Activated CD8-positive, alpha-beta T cell treated with anti-CD3 and anti-CD28 coated beads for 36 hours (primary cell): ENCODE results near the gene IRX4. TPM values are rescaled to one million over a fixed set of nuclear protein-coding genes. Genes with fewer than 3 reads are reported as not detected.
A peak's percentile ranks its signal among the peaks of the same experiment; 100 is the strongest.

Experiments
- ATAC-seq: fragments of 200-7000 bp; cut with Tn5 transposase; one replicate; pipeline ENCODE4 v1.10.0; 2021; ENCODE audit warnings: mild to moderate bottlenecking, moderate library complexity
- CTCF ChIA-PET: fragments of 350-600 bp; sonication (Branson Sonifier 250); formaldehyde crosslinking; loops from one replicate; lab custom pipeline; 2021; ENCODE audit warnings: antibody characterized with exemption; lab: Charles Lee
- POLR2A ChIA-PET: fragments of 350-600 bp; sonication (Branson Sonifier 250); formaldehyde crosslinking; loops from one replicate; lab custom pipeline; 2021; ENCODE audit warnings: antibody characterized with exemption; lab: Charles Lee
- DNase-seq: peaks from one replicate; pipeline ENCODE4 v3.0.0-alpha.2; 2020
- H3K27ac Mint-ChIP-seq: one replicate; pipeline ENCODE4 v1.8.0; 2021; ENCODE audit warnings: mild to moderate bottlenecking, mixed read lengths
- H3K27me3 Mint-ChIP-seq: one replicate; pipeline ENCODE4 v1.8.0; 2021; ENCODE audit warnings: mixed read lengths
- H3K36me3 Mint-ChIP-seq: one replicate; pipeline ENCODE4 v1.8.0; 2021; ENCODE audit warnings: low read depth, mixed read lengths
- H3K4me1 Mint-ChIP-seq: one replicate; pipeline ENCODE4 v1.8.0; 2021; ENCODE audit warnings: low read depth, mixed read lengths
- H3K4me3 Mint-ChIP-seq: one replicate; pipeline ENCODE4 v1.8.0; 2021; ENCODE audit warnings: mild to moderate bottlenecking, moderate library complexity, mixed read lengths
- H3K9me3 Mint-ChIP-seq: one replicate; pipeline ENCODE4 v1.8.0; 2021; ENCODE audit warnings: mixed read lengths
- intact Hi-C: fragments of 100-400 bp; cut with micrococcal nuclease; formaldehyde crosslinking; loops from one replicate; pipeline ENCODE4 v1.10.0; 2022
- total RNA-seq, 2 experiments: library from RNA; stranded (reverse); gene quantifications; one replicate each; pipeline ENCODE4 v1.2.3, GENCODE V29; 2021
- TF ChIP-seq, protein P1 (sequence below): fragments of 200-600 bp; IDR thresholded peaks from one replicate; pipeline ENCODE4 v1.8.0; 2022; ENCODE audit warnings: antibody characterized with exemption, mild to moderate bottlenecking

Gene IRX4
- total RNA-seq, 2 experiments from 2014 or later = not detected

DNA sequence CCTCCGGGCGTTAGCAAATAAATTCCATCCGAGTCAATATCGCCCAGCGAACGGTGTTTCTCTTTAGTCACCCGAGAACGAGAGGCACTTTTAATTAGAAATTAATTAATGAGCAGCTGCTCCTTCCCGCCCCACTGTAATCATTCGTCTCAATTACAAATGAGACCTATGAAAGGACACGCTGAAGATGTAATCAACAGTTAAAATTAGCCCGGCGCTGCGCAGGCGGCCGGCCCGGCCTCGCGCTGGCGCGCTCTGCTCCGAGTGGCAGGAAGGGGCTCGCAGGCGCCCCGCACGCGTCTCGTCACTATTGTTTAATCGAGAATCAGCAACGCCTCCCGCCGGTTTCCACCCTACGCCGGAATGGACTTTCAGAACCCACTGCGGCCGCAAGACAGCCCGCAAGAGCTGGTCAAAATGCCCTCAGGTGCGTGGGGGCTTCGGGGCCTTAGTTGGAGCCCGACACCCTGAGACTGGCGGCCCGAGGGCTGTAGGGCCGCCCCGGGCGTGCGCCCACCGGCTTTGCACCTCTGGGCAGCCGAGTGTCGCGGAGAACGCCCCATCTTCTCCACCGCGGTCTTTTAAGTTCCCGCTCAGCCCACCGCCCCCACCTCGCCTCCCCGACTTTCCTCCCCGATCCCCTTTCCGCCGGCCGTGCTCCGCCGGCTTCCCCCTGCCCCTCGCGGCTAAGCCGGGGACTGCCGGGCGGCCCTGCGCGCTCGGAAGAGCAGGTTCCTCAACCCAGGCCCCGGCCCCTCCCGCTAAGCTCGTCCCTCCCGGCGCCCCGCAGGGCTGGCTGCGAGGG, 597 bp upstream of the IRX4 start:
- Mint-ChIP-seq H3K27ac (no peak overlapping the region), H3K4me1 (peaks cover 6% of the 10 kb centered on the region), H3K4me3 (no peak overlapping the region), H3K27me3 (peaks cover 49% of the 10 kb centered on the region), H3K36me3 (no peaks in the 10 kb centered on the region), H3K9me3 (no peaks in the 10 kb centered on the region)
- ATAC-seq (peak; percentile 54), DNase-seq (peak; percentile 30)
- ChIA-PET CTCF (no interaction called here), POLR2A (no interaction called here)
- TF ChIP-seq, protein P1, sequence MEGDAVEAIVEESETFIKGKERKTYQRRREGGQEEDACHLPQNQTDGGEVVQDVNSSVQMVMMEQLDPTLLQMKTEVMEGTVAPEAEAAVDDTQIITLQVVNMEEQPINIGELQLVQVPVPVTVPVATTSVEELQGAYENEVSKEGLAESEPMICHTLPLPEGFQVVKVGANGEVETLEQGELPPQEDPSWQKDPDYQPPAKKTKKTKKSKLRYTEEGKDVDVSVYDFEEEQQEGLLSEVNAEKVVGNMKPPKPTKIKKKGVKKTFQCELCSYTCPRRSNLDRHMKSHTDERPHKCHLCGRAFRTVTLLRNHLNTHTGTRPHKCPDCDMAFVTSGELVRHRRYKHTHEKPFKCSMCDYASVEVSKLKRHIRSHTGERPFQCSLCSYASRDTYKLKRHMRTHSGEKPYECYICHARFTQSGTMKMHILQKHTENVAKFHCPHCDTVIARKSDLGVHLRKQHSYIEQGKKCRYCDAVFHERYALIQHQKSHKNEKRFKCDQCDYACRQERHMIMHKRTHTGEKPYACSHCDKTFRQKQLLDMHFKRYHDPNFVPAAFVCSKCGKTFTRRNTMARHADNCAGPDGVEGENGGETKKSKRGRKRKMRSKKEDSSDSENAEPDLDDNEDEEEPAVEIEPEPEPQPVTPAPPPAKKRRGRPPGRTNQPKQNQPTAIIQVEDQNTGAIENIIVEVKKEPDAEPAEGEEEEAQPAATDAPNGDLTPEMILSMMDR = peak; percentile 39
- intact Hi-C loops = loop anchor here (10.0 kb wide), 1 partner anchor 861 kb away; no protein-coding TSS in a partner anchor

DNA sequence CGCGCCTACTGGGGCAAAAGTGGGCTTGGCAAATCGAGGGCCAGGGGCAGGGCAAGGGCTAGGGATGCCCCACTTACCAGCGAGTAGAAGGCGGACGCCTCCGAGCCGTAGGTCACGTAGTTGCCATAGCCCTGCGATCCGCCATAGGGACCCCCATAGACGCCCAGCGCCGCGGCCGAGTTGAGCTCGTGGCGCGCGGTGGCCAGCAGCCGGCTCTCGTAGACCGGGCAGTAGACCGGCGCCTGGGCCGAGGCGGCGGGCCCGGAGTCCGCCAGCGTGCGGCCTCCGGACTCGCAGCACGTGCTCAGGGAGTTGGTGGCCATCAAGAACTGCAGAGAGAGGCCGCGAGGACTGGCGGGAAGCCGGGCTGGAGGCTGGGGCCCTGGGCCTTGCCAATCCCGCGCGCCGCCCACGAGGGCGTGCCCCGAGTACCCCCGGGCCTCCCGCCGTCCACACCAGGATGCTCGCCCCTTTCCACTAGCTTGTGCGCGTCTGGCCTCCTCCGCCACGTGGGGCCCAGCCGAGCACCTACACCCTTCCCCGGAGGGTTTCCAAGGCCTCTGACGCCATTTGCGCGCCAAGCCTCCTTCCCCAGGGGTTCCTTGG, 891 bp downstream of the IRX4 start:
- ATAC-seq = no peak
- intact Hi-C loops = loop anchor here (10.0 kb wide), 1 partner anchor 863 kb away; no protein-coding TSS in a partner anchor
- TF ChIP-seq, protein P1 = no peak

DNA sequence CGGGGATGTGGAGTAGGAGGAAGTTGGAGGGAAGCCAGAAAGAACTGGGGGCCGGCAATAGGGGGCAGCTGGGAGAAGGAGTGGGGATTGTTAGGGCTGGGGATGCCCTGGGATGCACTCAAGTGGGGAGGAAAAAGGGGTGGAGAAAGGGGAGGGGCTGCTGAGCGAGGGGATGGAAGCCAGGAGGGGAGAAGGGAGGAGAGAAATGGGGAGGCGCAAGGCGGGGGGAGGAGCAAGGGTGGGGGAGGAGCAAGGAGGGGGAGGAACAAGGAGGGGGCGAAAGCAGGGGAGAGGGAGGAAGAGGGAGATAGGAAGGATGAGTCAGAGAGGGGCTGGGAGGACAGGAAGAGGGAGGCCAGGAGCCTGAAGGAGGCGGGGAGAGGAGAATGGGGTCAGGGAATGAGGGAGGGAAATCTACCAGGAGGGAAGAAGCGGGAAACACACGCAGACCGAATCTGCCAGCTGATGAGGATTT, 1.6 kb downstream of the IRX4 start:
- Mint-ChIP-seq H3K27me3 (peaks cover 54% of the 10 kb centered on the region), H3K4me1 (peaks cover 6% of the 10 kb centered on the region), H3K27ac (no peak overlapping the region), H3K9me3 (no peaks in the 10 kb centered on the region), H3K4me3 (no peak overlapping the region), H3K36me3 (no peaks in the 10 kb centered on the region)
- intact Hi-C loops = loop anchor here (10.0 kb wide), 1 partner anchor 864 kb away; no protein-coding TSS in a partner anchor
- TF ChIP-seq, protein P1 = no peak
- no peak for DNase-seq
- CTCF ChIA-PET = no interaction called here
- POLR2A ChIA-PET = interaction anchor here (0.7 kb wide), 1 partner anchor 88 kb away, joined by 3 read pairs; no protein-coding TSS in a partner anchor
- no peak for ATAC-seq

More for the DNA sequence above, 891 bp downstream of the IRX4 start:
- no peak overlapping the region for H3K4me3 Mint-ChIP-seq
- H3K27ac Mint-ChIP-seq = no peak overlapping the region
- peaks cover 54% of the 10 kb centered on the region for H3K27me3 Mint-ChIP-seq
- ChIA-PET POLR2A (no interaction called here), CTCF (no interaction called here)
- H3K9me3 Mint-ChIP-seq = no peaks in the 10 kb centered on the region
- H3K4me1 Mint-ChIP-seq = peaks cover 6% of the 10 kb centered on the region
- DNase-seq = no peak
- no peaks in the 10 kb centered on the region for H3K36me3 Mint-ChIP-seq

DNA sequence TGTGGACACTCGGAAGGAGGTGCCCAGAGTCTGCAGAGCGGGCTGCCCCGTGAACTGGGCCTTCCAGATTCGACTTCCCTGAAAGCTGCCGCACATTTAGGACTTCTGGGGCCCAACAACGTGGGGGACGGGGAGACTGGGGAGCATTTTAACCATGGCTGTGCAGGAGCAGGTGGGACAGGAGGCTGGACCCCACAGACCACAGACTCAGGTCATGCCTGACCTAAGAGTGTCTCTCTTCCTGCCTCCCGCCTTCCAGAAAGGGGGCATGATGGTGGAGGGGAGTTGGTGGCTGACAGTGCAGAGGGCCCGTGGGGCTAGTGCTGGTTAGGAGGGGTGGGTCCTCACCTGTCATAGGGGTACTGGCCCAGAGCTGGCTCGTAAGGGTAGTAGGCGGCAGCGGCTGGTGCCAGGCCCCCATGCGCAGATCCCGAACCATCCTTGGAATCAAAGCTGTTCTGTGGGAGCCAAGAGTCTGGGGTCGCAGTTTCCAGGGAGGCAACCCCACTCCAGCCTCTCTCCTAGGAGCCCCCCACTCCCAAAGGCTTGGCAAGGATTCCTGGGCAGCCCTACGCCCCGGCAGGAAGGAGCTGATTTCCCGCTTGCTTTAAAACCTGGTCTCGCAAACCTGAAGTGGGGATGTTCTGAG, 2.2 kb downstream of the IRX4 start:
- intact Hi-C loops = loop anchor here (10.0 kb wide), 1 partner anchor 864 kb away; no protein-coding TSS in a partner anchor
- no peaks in the 10 kb centered on the region for H3K36me3 Mint-ChIP-seq
- POLR2A ChIA-PET = no interaction called here
- peaks cover 11% of the 10 kb centered on the region for H3K4me1 Mint-ChIP-seq
- H3K27me3 Mint-ChIP-seq = peaks cover 55% of the 10 kb centered on the region
- no peaks in the 10 kb centered on the region for H3K9me3 Mint-ChIP-seq
- DNase-seq = no peak
- H3K4me3 Mint-ChIP-seq = no peak overlapping the region
- CTCF ChIA-PET = no interaction called here
- no peak overlapping the region for H3K27ac Mint-ChIP-seq
- ATAC-seq = no peak
- TF ChIP-seq, protein P1 = no peak
